Heart right ventricle (tissue), 16 donors: ENCODE results near the gene TMSB10. TPM values are rescaled to one million over a fixed set of nuclear protein-coding genes. Genes with fewer than 3 reads are reported as not detected.
"Not testable (repeated sequence)": the region's sequence is repeated elsewhere in the genome, so short reads cannot be mapped to it uniquely, and the experiment has no call there.

Source experiments
- ATAC-seq, 8 donors: fragments of 200-7000 bp; cut with Tn5 transposase; one replicate each; pipeline ENCODE4 v1.9.1; 2020; ENCODE audit warnings: mild to moderate bottlenecking in 8 of 8, moderate library complexity in 8 of 8, moderate number of reproducible peaks in 1 of 8
- DNase-seq, 2 donors: peaks; one replicate each; pipeline ENCODE4 v3.0.0-alpha.2; 2020
- H3K27ac ChIP-seq, 10 donors: fragments of 200-600 bp; sonication (generic) in 2 of 10; one replicate each; pipeline versions ENCODE4 v1.5.0 to v1.8.0; 2020 to 2022; ENCODE audit warnings: mild to moderate bottlenecking in 3 of 10
- H3K27me3 ChIP-seq, 7 donors: fragments of 200-600 bp; one replicate each; pipeline ENCODE4 v1.8.0; 2021 to 2022; ENCODE audit warnings: mild to moderate bottlenecking in 2 of 7
- H3K36me3 ChIP-seq, 9 donors: fragments of 200-600 bp; sonication (generic) in 1 of 9; one replicate each; pipeline versions ENCODE4 v1.5.0 to v1.8.0; 2020 to 2022; ENCODE audit warnings: mild to moderate bottlenecking in 2 of 9
- H3K4me1 ChIP-seq, 9 donors: fragments of 200-600 bp; sonication (generic) in 1 of 9; one replicate each; pipeline versions ENCODE4 v1.5.0 to v1.8.0; 2020 to 2022; ENCODE audit warnings: mild to moderate bottlenecking in 4 of 9
- H3K4me3 ChIP-seq, 10 donors: fragments of 200-600 bp; sonication (generic) in 2 of 10; one replicate each; pipeline versions ENCODE4 v1.5.0 to v1.8.0; 2020 to 2022; ENCODE audit warnings: mild to moderate bottlenecking in 7 of 10, moderate library complexity in 2 of 10
- H3K9me3 ChIP-seq, 11 donors: fragments of 200-600 bp in 10 of 11; sonication (generic) in 2 of 11; one replicate each; pipeline versions ENCODE4 v1.5.0 to v1.8.0; 2013 to 2022; ENCODE audit warnings: mild to moderate bottlenecking in 2 of 11, control low read depth in 1 of 11, moderate library complexity in 1 of 11
- WGBS, 2 donors: extraction: QIAGEN DNeasy Blood & Tissue Kit; methylation state at CpG; one replicate each; pipeline ENCODE4 v1.1.7; 2013; ENCODE audit warnings: inconsistent platforms in 1 of 2; 5-methylcytosine and 5-hydroxymethylcytosine counted together
- intact Hi-C, 10 donors: fragments of 100-400 bp; cut with DNase I; formaldehyde crosslinking; loops; one replicate each; pipeline versions ENCODE4 v1.11.1 to v1.14.2; 2022
- polyA plus RNA-seq, 2 donors: library from polyadenylated mRNA; stranded (reverse); fragments of 200-250 nt; gene quantifications; one replicate each; pipeline ENCODE4 v1.2.3, GENCODE V29; 2013
- total RNA-seq, 10 donors: library from RNA; stranded (reverse); fragmentation: NEBNext Ultra II Directional in 3 of 10; extraction: Animal tissue kit (Norgen Biotek cat#: 25700) in 3 of 10; gene quantifications; one replicate each; pipeline versions ENCODE4 v1.2.1 to v1.2.4, GENCODE V29; 2021 to 2023
- TF ChIP-seq, protein P1 (sequence below), 9 donors: fragments of 200-600 bp; sonication (generic) in 2 of 9; IDR thresholded peaks; one replicate each; pipeline versions ENCODE4 v1.5.0 to v1.8.0; 2021 to 2022; ENCODE audit warnings: antibody characterized with exemption in 9 of 9, mild to moderate bottlenecking in 5 of 9, moderate library complexity in 1 of 9
- donor health status: Arrhythmogenic right ventricular cardiomyopathy.
- donor health status: ischemic (EF 13 %, LVEDD 7.1; RV severe dilation, severe dysfunction).
- donor health status: healthy with polysubstance abuse.
- donor health status: DM: no; HTN: yes; CAD: no.
- donor health status: DM: no; HTN: no; CAD: no.
- donor health status: ischemic (EF 25% LVEDD 6.9; RV normal size, moderate dysfunction).
- donor health status: ischemic (EF 25% LVEDD 5.7; RV mildly dilated, moderate dysfunction).
- donor health status: healthy.
- donor health status: DM: yes; HTN: yes; CAD: no.
- donor health status: Ischemic cardiomyopathy.
- donor health status: ischemic (EF 35%, LVEDD 5.7; RV mildly dilated, moderate dysfunction).
- donor health status: nonischemic (EF 11% LVEDD 7.7; RV severe dilation, severe dysfunction).
- donor health status: DM: yes; HTN: yes; CAD: no.
- donor health status: PGD.
- donor health status: ischemic (EF 29% LVEDD 5.4; RV normal size, mild dysfunction).
- donor health status: nonischemic (EF 23%, LVEDD 6.1; RV moderate dilation, normal function).

Gene TMSB10
- total and polyA plus RNA-seq, 12 donors = 217 to 2,308 (median 343) TPM

DNA sequence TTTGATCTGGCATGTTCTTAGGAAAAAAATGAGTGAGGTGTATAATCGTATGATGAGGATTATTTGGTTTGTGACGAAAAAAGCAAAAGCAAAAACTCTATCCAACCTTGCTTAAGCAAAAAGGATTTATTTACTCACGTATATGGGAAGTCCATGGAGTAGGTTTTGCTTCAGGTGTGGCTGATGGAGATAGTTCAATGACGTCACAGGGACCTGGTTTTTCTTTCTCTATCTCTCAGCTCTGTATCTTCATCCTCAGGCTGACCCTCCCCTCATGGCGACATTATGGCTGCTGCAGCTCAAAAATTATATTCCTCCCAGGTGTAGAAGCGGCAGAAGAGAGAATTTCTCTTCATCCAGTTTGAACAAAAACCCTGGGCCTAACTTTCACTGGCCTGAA is 8.9 kb downstream of the TMSB10 start:
- Histone ChIP-seq H3K4me1 (peaks cover 0 to 12% (median 3%) of the 10 kb centered on the region in 9 donors), H3K27me3 (no peaks in the 10 kb centered on the region), H3K27ac (no peak overlapping the region), H3K36me3 (no peaks in the 10 kb centered on the region), H3K4me3 (no peak overlapping the region), H3K9me3 (no peaks in the 10 kb centered on the region)
- intact Hi-C loops = no loop called here
- ATAC-seq (no peak), DNase-seq (no peak)
- TF ChIP-seq, protein P1, sequence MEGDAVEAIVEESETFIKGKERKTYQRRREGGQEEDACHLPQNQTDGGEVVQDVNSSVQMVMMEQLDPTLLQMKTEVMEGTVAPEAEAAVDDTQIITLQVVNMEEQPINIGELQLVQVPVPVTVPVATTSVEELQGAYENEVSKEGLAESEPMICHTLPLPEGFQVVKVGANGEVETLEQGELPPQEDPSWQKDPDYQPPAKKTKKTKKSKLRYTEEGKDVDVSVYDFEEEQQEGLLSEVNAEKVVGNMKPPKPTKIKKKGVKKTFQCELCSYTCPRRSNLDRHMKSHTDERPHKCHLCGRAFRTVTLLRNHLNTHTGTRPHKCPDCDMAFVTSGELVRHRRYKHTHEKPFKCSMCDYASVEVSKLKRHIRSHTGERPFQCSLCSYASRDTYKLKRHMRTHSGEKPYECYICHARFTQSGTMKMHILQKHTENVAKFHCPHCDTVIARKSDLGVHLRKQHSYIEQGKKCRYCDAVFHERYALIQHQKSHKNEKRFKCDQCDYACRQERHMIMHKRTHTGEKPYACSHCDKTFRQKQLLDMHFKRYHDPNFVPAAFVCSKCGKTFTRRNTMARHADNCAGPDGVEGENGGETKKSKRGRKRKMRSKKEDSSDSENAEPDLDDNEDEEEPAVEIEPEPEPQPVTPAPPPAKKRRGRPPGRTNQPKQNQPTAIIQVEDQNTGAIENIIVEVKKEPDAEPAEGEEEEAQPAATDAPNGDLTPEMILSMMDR (IDR thresholded peaks at IDR 0.05) = no peak
- 92 to 94% methylated on average over 6 of the region's 6 CpGs for WGBS, 2 donors

DNA sequence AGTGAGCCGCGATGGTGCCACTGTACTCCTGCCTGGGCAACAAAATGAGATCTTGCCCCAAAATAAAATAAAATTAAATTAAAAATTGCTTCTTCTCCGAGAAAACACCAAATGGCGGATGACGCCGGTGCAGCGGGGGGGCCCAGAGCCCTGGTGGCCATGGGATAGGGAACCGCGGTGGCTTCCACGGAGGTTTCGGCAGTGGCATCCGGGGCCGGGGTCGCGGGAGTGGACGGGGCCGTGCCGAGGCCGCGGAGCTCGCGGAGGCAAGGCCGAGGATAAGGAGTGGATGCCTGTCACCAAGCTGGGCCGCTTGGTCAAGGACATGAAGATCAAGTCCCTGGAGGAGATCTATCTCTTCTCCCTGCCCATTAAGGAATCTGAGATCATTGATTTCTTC is 10.2 kb downstream of the TMSB10 start:
- H3K27me3 ChIP-seq, H3K36me3 ChIP-seq, H3K9me3 ChIP-seq, DNase-seq, H3K27ac ChIP-seq, H3K4me3 ChIP-seq, ATAC-seq, intact Hi-C loops: not testable (repeated sequence)
- 98% methylated on average over 24 of the region's 24 CpGs for WGBS, 2 donors
- peaks cover 0 to 23% (median 8%) of the 10 kb centered on the region in 9 donors for H3K4me1 ChIP-seq

DNA sequence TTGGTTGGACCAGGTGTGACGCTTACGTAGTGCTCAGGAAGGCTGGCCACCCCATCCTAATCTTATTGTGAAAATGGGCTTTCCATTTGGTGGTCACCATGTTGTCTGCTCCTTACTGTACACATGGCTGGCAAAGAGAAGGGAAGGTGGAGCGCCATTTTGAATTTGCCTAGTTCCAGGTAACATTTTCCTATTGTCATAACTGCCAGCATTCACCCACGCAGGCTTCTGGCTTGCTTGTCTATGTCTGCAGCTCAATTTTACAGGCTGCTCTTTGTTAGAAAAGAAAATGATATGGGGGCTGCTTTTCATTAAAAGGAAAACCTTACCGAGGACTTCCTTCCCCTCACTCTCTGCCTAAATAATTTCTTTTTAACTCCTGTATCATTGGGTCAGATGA is 12.4 kb downstream of the TMSB10 start:
- WGBS, 2 donors = 77 to 82% methylated on average over 5 of the region's 5 CpGs

DNA sequence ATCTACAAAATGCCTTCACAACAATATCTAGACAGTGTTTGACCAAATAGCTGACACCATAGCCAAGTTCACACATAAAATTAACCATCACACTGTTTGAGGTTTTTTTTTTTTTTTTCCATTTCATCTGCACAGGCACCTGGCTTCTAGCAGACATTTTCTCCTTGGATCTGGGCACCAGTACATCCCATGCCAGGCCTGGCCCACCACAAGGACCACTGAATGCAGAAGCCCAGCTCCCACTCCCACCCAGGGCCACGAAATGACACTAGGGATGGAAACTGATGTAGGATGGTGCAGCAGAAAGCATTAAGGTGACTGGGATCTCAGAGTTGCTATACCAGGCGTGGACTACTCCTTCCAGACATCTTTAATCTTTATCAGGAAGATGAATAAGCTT is 13.0 kb downstream of the TMSB10 start:
- DNase-seq (no peak), ATAC-seq (no peak)

More for the DNA sequence above, 12.4 kb downstream of the TMSB10 start:
- ATAC-seq, H3K4me3 ChIP-seq, DNase-seq, H3K9me3 ChIP-seq, H3K27me3 ChIP-seq, intact Hi-C loops, H3K36me3 ChIP-seq: not testable (repeated sequence)
- H3K27ac ChIP-seq = peak overlapping the region in 2 of 10 donors; percentile 84 to 92
- peaks cover 0 to 18% (median 8%) of the 10 kb centered on the region in 9 donors for H3K4me1 ChIP-seq

DNA sequence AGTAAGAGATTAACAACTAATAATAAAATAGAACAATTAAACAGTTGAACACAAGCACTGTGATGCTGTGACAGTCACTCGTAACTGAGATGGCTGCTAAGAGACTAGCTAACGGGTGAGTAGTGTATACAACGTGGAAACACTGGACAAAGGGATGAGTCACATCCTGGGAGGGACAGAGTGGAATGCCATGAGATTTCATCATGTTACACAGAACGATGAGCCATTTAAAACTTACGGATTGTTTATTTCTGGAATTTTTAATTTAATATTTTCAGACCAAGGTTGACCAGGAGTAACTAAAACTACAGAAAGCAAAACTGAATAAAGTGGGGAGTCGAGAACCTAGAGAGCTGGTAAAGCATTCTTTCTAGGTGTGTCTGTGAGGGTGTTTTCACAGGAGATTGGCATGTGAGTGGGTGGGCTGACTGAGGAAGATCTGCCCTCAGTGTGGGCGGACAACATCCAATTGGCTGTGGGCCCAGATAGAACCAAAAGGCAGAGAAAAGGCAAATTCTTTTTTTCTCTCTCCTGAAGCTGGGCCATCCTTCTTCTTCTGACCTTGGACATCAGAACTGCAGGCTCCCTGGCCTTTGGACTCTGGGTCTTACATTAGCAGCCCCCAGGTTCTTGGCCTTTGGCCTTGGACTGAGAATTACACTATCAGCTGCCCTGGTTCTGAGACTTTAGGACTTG is 14.6 kb downstream of the TMSB10 start:
- TF ChIP-seq, protein P1 (IDR thresholded peaks at IDR 0.05) = no peak
- Histone ChIP-seq H3K4me3 (peak overlapping the region in 4 of 10 donors; percentile 6 to 24 (median 18)), H3K36me3 (no peaks in the 10 kb centered on the region), H3K9me3 (no peaks in the 10 kb centered on the region), H3K27ac (peak overlapping the region; percentile 33 to 92 (median 85)), H3K27me3 (no peaks in the 10 kb centered on the region), H3K4me1 (peaks cover 0 to 34% (median 8%) of the 10 kb centered on the region in 9 donors)
- DNase-seq (peak in 1 of 2 donors; percentile 62), ATAC-seq (peak; percentile 57 to 95 (median 78))
- 27 to 57% methylated on average over 7 of the region's 7 CpGs for WGBS, 2 donors
- intact Hi-C loops = loop anchor here in 3 of 10 donors (10.0 kb wide), 2 partner anchors 375 to 385 kb away; no protein-coding TSS in a partner anchor

More for the DNA sequence above, 13.0 kb downstream of the TMSB10 start:
- Histone ChIP-seq H3K36me3 (no peaks in the 10 kb centered on the region), H3K27me3 (no peaks in the 10 kb centered on the region), H3K9me3 (no peaks in the 10 kb centered on the region), H3K4me1 (peaks cover 0 to 20% (median 8%) of the 10 kb centered on the region in 9 donors), H3K4me3 (no peak overlapping the region), H3K27ac (peak overlapping the region in 3 of 10 donors; percentile 30 to 92 (median 84))
- intact Hi-C loops = no loop called here
- TF ChIP-seq, protein P1 (IDR thresholded peaks at IDR 0.05) = no peak
- WGBS, 2 donors = 89 to 93% methylated on average over 2 of the region's 2 CpGs
